K562 (cell line): ENCODE measurements around the gene HKDC1. TPM values are rescaled to one million over a fixed set of nuclear protein-coding genes. Genes with fewer than 3 reads are reported as not detected.

Experiments used
- ATAC-seq: fragments of 200-7000 bp; cut with Tn5 transposase; 3 replicates; pipeline ENCODE4 v1.9.1; 2020; ENCODE audit warnings: moderate library complexity
- BruUV-seq: library from RNA; stranded (reverse); fragments of 400-500 nt; replicated peaks from 2 replicates; lab custom pipeline; 2021; lab: Mats Ljungman, UMichigan
- CTCF ChIA-PET: fragments of 300-600 bp; formaldehyde crosslinking; extraction: SDS; loops from one replicate; lab custom pipeline; 2021; ENCODE audit warnings: low intra/inter-chr PET ratio; lab: Yijun Ruan, JAX
- POLR2A ChIA-PET: fragments of 300-600, 350-650 bp; sonication (Branson Sonifier 250); formaldehyde crosslinking; extraction: SDS; loops from one replicate; lab custom pipeline; 2021; ENCODE audit warnings: antibody characterized with exemption, inconsistent platforms; lab: Yijun Ruan, JAX
- DNase-seq, 4 experiments: peaks; one replicate each; pipeline versions ENCODE4 v3.0.0 to v3.0.0-alpha.2; 2011 to 2018; ENCODE audit warnings: low spot score in 3 of 4, mixed read lengths in 3 of 4; ENCODE audit errors: extremely low read depth in 1 of 4
- FAIRE-seq: peaks from 2 replicates; lab custom pipeline; 2011; peaks lifted over from hg19 to GRCh38; lab: Jason Lieb, UNC
- H2AFZ ChIP-seq: 2 replicates; pipeline ENCODE4 v1.6.0; 2011; ENCODE audit warnings: low read depth, low read length, control low read depth, inconsistent platforms
- H3K27ac ChIP-seq: fragments of 200-600 bp; 3 replicates; pipeline ENCODE4 v1.8.0; 2011; ENCODE audit warnings: low read depth, mild to moderate bottlenecking, control low read depth, inconsistent platforms, low read length, moderate library complexity, mixed read lengths; ENCODE audit errors: extremely low read depth
- H3K27me3 ChIP-seq, 2 experiments: fragments of 300-600 bp in 1 of 2; 2 replicates in 1 of 2; 3 replicates in 1 of 2; pipeline versions ENCODE4 v1.6.0 to v1.8.0; 2011; ENCODE audit warnings: inconsistent platforms in 2 of 2, low read length in 2 of 2, mild to moderate bottlenecking in 1 of 2, mixed read lengths in 1 of 2, moderate library complexity in 1 of 2; ENCODE audit not compliant: control insufficient read depth in 2 of 2, insufficient read depth in 2 of 2
- H3K36me3 ChIP-seq: fragments of 300-600 bp; 3 replicates; pipeline ENCODE4 v1.8.0; 2011; ENCODE audit warnings: mild to moderate bottlenecking, low read length, inconsistent platforms; ENCODE audit not compliant: control insufficient read depth, insufficient read depth
- H3K4me1 ChIP-seq, 2 experiments: fragments of 200-600 bp in 1 of 2; replicated peaks in 1 of 2; 2 replicates in 1 of 2; 3 replicates in 1 of 2; pipeline versions ENCODE4 v1.5.1 to v1.8.0; 2011; ENCODE audit warnings: inconsistent platforms in 2 of 2, low read length in 2 of 2, mild to moderate bottlenecking in 1 of 2, mixed read lengths in 1 of 2, moderate library complexity in 1 of 2; ENCODE audit not compliant: control insufficient read depth in 2 of 2, insufficient read depth in 2 of 2
- H3K4me2 ChIP-seq: 2 replicates; pipeline ENCODE4 v1.6.1; 2011; ENCODE audit warnings: low read length, control low read depth, inconsistent platforms, mixed read lengths; ENCODE audit not compliant: insufficient read depth
- H3K4me3 ChIP-seq: fragments of 200-600 bp; sonication (generic), shearing (Covaris generic); 2 replicates; pipeline ENCODE4 v1.5.1; 2016; ENCODE audit warnings: control low read depth, inconsistent platforms
- H3K79me2 ChIP-seq: fragments of 200-600 bp; 3 replicates; pipeline ENCODE4 v1.8.0; 2011; ENCODE audit warnings: low read length, inconsistent platforms; ENCODE audit not compliant: control insufficient read depth, insufficient read depth
- H3K9ac ChIP-seq, 2 experiments: 2 replicates each; pipeline versions ENCODE4 v1.6.0 to v1.6.1; 2011; ENCODE audit warnings: low read depth in 2 of 2, low read length in 2 of 2, control low read depth in 1 of 2, inconsistent platforms in 1 of 2, mild to moderate bottlenecking in 1 of 2, mixed read lengths in 1 of 2; ENCODE audit not compliant: insufficient read depth in 1 of 2
- H3K9me1 ChIP-seq: one replicate; pipeline ENCODE4 v1.6.0; 2011; ENCODE audit warnings: inconsistent platforms, mild to moderate bottlenecking, low read length, moderate library complexity; ENCODE audit not compliant: control insufficient read depth, insufficient read depth
- H3K9me3 ChIP-seq: replicated peaks from 2 replicates; pipeline ENCODE4 v1.5.1; 2011; ENCODE audit warnings: low read depth, low read length, inconsistent platforms; ENCODE audit not compliant: control insufficient read depth, insufficient read depth
- H4K20me1 ChIP-seq: replicated peaks from 2 replicates; pipeline ENCODE4 v1.6.1; 2011; ENCODE audit warnings: low read length, inconsistent platforms, mixed read lengths; ENCODE audit not compliant: control insufficient read depth, insufficient read depth
- CREB1 ChIP-seq, 2 experiments: sonication (generic) in 1 of 2; formaldehyde crosslinking in 1 of 2; IDR thresholded peaks; 2 replicates each; pipeline versions ENCODE4 v1.6.1 to v1.8.0; 2012 to 2022; ENCODE audit warnings: inconsistent platforms in 1 of 2, mild to moderate bottlenecking in 1 of 2, missing genetic modification reagents in 1 of 2, moderate library complexity in 1 of 2
- FOXA3 ChIP-seq, 2 experiments: fragments of 450-650 bp in 1 of 2; sonication (generic) in 1 of 2; formaldehyde crosslinking; IDR thresholded peaks in 1 of 2; conservative IDR thresholded peaks in 1 of 2; 2 replicates each; pipeline versions ENCODE4 v1.4.0 to v1.8.0; 2020 to 2022; ENCODE audit warnings: mild to moderate bottlenecking in 2 of 2, missing genetic modification reagents in 1 of 2
- HDAC3 ChIP-seq: fragments of 450-650 bp; IDR thresholded peaks from 2 replicates; pipeline ENCODE4 v1.6.1; 2018; ENCODE audit warnings: borderline replicate concordance, mild to moderate bottlenecking, moderate library complexity; ENCODE audit not compliant: partially characterized antibody
- SMAD3 ChIP-seq: fragments of 450-650 bp; formaldehyde crosslinking; conservative IDR thresholded peaks from 2 replicates; pipeline ENCODE4 v1.4.0; 2020; ENCODE audit warnings: mild to moderate bottlenecking
- SUPT5H ChIP-seq: fragments of 450-650 bp; IDR thresholded peaks from 2 replicates; pipeline ENCODE4 v1.6.1; 2016
- ZNF695 ChIP-seq: fragments of 450-650 bp; formaldehyde crosslinking; IDR thresholded peaks from 2 replicates; pipeline ENCODE4 v1.4.0; 2020; ENCODE audit warnings: mild to moderate bottlenecking, moderate library complexity
- ZSCAN29 ChIP-seq: fragments of 450-650 bp; IDR thresholded peaks from 2 replicates; pipeline ENCODE4 v1.6.1; 2017
- WGBS: fragments of 100-300 bp; shearing (Covaris generic); methylation state at CpG from one replicate; pipeline ENCODE4 v1.1.6; 2016; ENCODE audit warnings: low coverage, mixed read lengths; ENCODE audit not compliant: insufficient coverage; ENCODE audit errors: missing lambda C conversion rate; 5-methylcytosine and 5-hydroxymethylcytosine counted together
- in situ Hi-C: fragments of 300-500 bp; cut with MboI; formaldehyde crosslinking; loops from 4 replicates; pipeline ENCODE4 v1.15.0; 2018; ENCODE audit warnings: inconsistent platforms, mixed read lengths
- intact Hi-C: fragments of 100-400 bp; cut with micrococcal nuclease; formaldehyde crosslinking; loops from 2 replicates; pipeline ENCODE4 v1.14.2; 2022
- polyA plus RNA-seq, 8 experiments: library from polyadenylated mRNA; depleted of rRNA in 4 of 8; stranded (reverse) in 5 of 8; unstranded in 3 of 8; fragments of >200 nt; fragmentation: Nextera tagmentation in 2 of 8; fragmentation: Illumina TruSeq in 1 of 8; extraction: Ambion mirVana in 2 of 8; extraction: Trizol in 1 of 8; gene quantifications; 2 replicates each; pipeline versions ENCODE4 v1.2.1 to v1.2.3, GENCODE V29; 2011 to 2014; ENCODE audit warnings: inconsistent platforms in 1 of 8, missing spikeins in 1 of 8
- total RNA-seq, 7 experiments: library from RNA; depleted of rRNA in 6 of 7; stranded (reverse); fragments of >200 nt in 6 of 7; fragmentation: Illumina TruSeq in 2 of 7; extraction: Trizol in 2 of 7; gene quantifications; 2 replicates each; pipeline versions ENCODE4 v1.2.1 to v1.2.3, GENCODE V29; 2011 to 2021; ENCODE audit warnings: low replicate concordance in 1 of 7
- TF ChIP-seq, protein P1 (sequence below): fragments of 450-650 bp; IDR thresholded peaks from 2 replicates; pipeline ENCODE4 v1.6.1; 2018; ENCODE audit warnings: mild to moderate bottlenecking, low read depth; ENCODE audit not compliant: partially characterized antibody
- TF ChIP-seq, protein P2 (sequence below): IDR thresholded peaks from 3 replicates; pipeline ENCODE4 v1.6.1; 2011; ENCODE audit warnings: borderline replicate concordance, mild to moderate bottlenecking, moderate library complexity; ENCODE audit not compliant: insufficient read length; ENCODE audit errors: extremely low read depth
- TF ChIP-seq, protein P3 (sequence below): sonication (generic); formaldehyde crosslinking; IDR thresholded peaks from 2 replicates; pipeline ENCODE4 v1.8.0; 2023; ENCODE audit warnings: mild to moderate bottlenecking, missing genetic modification reagents

The HKDC1 gene
- total and polyA plus RNA-seq, 9 of the 15 experiments (the other 6 are each of a cell fraction or from before 2014, with no cell fraction given): 0.04 to 0.22 (median 0.11) TPM; not detected in 5

DNA sequence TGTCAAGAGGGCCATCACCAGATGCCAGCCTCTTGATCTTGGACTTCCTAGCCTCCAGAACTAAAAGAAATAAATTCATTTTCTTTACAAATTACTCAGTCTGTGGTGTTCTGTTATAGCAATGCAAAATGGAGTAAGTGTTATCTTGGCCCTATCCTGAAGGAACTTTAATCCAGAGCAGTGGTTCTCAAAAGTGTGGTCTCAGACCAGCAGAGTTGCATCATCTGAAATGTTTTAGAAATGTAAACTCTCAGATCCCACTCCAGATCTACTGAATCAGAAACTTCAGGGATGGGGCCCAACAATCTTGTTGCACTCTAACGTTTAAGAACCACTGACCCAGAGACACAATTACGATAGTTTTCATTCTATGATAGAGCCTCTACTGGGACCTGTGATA, 43.3 kb upstream of the HKDC1 start (continued):
- no peak for TF ChIP-seq ZNF695

DNA sequence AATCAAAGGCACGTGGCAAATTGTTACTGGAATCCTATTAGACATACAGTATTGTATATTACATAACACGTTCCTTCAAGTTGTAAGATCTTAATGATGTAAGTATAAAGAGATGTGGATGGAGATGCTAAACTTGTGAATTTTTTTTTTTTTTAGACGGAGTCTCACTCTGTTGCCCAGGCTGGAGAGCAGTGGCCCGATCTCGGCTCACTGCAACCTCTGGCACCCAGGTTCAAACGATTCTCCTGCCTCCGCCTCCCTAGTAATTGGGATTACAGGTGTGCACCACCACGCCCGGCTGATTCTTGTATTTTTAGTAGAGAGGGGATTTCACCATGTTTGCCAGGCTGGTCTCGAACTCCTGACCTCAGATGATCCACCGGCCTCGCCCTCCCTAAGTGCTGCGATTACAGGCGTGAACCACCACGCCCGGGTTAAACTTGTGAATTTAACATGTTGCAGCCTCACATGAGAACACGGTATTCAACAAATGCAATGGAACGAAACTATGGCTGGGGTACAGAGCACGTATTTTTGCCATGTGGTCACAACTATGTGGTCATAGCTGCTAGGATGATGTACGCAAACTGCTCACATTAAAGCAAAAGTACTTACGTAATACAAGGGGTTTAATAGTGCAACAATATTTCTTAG, 40.9 kb upstream of the HKDC1 start:
- H3K36me3 ChIP-seq: peaks cover 22% of the 10 kb centered on the region
- CTCF ChIA-PET: no interaction called here
- WGBS: 29% methylated on average over 21 of the region's 21 CpGs
- H3K27ac ChIP-seq: peak overlapping the region; percentile 99
- H3K4me1 ChIP-seq: peaks cover 7 to 8% of the 10 kb centered on the region in 2 experiments; a peak in 3 of 5 replicates
- no peaks in the 10 kb centered on the region for H3K9me3 ChIP-seq
- no peaks in the 10 kb centered on the region for H3K27me3 ChIP-seq
- peaks cover 50% of the 10 kb centered on the region for H3K79me2 ChIP-seq
- peak; percentile 65 for ATAC-seq
- H2AFZ ChIP-seq: peak overlapping the region; percentile 99
- peaks cover 4% of the 10 kb centered on the region; the same call in 1 of the 2 replicates for H4K20me1 ChIP-seq
- TSS peak; percentile 98 for BruUV-seq
- in situ Hi-C loops (no loop called here), intact Hi-C loops (loop anchor here (1.0 kb wide), 1 partner anchor 55 kb away; the partner anchor contains the start of gene VPS26A)
- H3K4me2 ChIP-seq: peak overlapping the region; percentile 96
- H3K9me1 ChIP-seq: no peaks in the 10 kb centered on the region
- DNase-seq: peak; percentile 55 to 71 (median 56)
- peak overlapping the region; percentile 99 for H3K4me3 ChIP-seq
- H3K9ac ChIP-seq: peak overlapping the region; percentile 97 to 98
- no peak for FAIRE-seq
- POLR2A ChIA-PET: interaction anchor here (0.6 to 2.0 kb wide), 7 partner anchors 13 to 62 kb away, joined by 3 to 5 read pairs (median 4); no protein-coding TSS in a partner anchor
- 0 out of 2 replicates have a peak, but pooled peaks have one; percentile 51 for TF ChIP-seq ZSCAN29
- peak; percentile 89 for TF ChIP-seq CREB1 (IDR thresholded peaks at IDR 0.05)
- no peak for TF ChIP-seq CREB1 (CRISPR knock-in tag; IDR thresholded peaks at IDR 0.05)
- TF ChIP-seq SMAD3 (CRISPR knock-in tag): 0 out of 2 replicates have a peak, but pooled peaks have one; percentile 1
- TF ChIP-seq, protein P1, sequence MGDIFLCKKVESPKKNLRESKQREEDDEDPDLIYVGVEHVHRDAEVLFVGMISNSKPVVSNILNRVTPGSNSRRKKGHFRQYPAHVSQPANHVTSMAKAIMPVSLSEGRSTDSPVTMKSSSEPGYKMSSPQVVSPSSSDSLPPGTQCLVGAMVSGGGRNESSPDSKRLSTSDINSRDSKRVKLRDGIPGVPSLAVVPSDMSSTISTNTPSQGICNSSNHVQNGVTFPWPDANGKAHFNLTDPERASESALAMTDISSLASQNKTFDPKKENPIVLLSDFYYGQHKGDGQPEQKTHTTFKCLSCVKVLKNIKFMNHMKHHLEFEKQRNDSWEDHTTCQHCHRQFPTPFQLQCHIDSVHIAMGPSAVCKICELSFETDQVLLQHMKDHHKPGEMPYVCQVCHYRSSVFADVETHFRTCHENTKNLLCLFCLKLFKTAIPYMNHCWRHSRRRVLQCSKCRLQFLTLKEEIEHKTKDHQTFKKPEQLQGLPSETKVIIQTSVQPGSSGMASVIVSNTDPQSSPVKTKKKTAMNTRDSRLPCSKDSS: peak; percentile 21
- peak; percentile 12; the same call in 1 of the 2 replicates for TF ChIP-seq SUPT5H
- TF ChIP-seq FOXA3 (CRISPR knock-in tag; conservative IDR thresholded peaks at IDR 0.05 in 1 of 2, IDR thresholded peaks at IDR 0.05 in 1 of 2): no peak
- TF ChIP-seq, protein P2, sequence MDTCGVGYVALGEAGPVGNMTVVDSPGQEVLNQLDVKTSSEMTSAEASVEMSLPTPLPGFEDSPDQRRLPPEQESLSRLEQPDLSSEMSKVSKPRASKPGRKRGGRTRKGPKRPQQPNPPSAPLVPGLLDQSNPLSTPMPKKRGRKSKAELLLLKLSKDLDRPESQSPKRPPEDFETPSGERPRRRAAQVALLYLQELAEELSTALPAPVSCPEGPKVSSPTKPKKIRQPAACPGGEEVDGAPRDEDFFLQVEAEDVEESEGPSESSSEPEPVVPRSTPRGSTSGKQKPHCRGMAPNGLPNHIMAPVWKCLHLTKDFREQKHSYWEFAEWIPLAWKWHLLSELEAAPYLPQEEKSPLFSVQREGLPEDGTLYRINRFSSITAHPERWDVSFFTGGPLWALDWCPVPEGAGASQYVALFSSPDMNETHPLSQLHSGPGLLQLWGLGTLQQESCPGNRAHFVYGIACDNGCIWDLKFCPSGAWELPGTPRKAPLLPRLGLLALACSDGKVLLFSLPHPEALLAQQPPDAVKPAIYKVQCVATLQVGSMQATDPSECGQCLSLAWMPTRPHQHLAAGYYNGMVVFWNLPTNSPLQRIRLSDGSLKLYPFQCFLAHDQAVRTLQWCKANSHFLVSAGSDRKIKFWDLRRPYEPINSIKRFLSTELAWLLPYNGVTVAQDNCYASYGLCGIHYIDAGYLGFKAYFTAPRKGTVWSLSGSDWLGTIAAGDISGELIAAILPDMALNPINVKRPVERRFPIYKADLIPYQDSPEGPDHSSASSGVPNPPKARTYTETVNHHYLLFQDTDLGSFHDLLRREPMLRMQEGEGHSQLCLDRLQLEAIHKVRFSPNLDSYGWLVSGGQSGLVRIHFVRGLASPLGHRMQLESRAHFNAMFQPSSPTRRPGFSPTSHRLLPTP: peak; percentile 73
- TF ChIP-seq, protein P3, sequence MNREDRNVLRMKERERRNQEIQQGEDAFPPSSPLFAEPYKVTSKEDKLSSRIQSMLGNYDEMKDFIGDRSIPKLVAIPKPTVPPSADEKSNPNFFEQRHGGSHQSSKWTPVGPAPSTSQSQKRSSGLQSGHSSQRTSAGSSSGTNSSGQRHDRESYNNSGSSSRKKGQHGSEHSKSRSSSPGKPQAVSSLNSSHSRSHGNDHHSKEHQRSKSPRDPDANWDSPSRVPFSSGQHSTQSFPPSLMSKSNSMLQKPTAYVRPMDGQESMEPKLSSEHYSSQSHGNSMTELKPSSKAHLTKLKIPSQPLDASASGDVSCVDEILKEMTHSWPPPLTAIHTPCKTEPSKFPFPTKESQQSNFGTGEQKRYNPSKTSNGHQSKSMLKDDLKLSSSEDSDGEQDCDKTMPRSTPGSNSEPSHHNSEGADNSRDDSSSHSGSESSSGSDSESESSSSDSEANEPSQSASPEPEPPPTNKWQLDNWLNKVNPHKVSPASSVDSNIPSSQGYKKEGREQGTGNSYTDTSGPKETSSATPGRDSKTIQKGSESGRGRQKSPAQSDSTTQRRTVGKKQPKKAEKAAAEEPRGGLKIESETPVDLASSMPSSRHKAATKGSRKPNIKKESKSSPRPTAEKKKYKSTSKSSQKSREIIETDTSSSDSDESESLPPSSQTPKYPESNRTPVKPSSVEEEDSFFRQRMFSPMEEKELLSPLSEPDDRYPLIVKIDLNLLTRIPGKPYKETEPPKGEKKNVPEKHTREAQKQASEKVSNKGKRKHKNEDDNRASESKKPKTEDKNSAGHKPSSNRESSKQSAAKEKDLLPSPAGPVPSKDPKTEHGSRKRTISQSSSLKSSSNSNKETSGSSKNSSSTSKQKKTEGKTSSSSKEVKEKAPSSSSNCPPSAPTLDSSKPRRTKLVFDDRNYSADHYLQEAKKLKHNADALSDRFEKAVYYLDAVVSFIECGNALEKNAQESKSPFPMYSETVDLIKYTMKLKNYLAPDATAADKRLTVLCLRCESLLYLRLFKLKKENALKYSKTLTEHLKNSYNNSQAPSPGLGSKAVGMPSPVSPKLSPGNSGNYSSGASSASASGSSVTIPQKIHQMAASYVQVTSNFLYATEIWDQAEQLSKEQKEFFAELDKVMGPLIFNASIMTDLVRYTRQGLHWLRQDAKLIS: peak; percentile 54; the same call in 1 of the 2 replicates
- no peak for TF ChIP-seq HDAC3
